ENCODE results near the gene MYO1F.
A peak's percentile ranks its signal among the peaks of the same experiment; 100 is the strongest.
"Not testable (repeated sequence)": the region's sequence is repeated elsewhere in the genome, so short reads cannot be mapped to it uniquely, and the experiment has no call there.

MYO1F gene

GRCh38 chr19:8514505-8515009, 62.7 kb downstream of the MYO1F start:
- not testable (repeated sequence) for DNase-seq

- DNase-seq = peak; percentile 98
Measured at GRCh38 chr19:8513687-8514504, 63.3 kb downstream of the MYO1F start, which contains the start of gene ZNF414. ZNF414 (minus strand) TSS chr19:8514167; CDS start chr19:8514046, 121 bp downstream.

- no peak for DNase-seq
Measured at GRCh38 chr19:8513036-8513686, 64.1 kb downstream of the MYO1F start.

- no peak for DNase-seq
Measured at GRCh38 chr19:8512115-8512967, 64.9 kb downstream of the MYO1F start.

- no peak for DNase-seq
Measured at GRCh38 chr19:8511573-8512101, 65.6 kb downstream of the MYO1F start.

GRCh38 chr19:8510589-8511115, 66.6 kb downstream of the MYO1F start:
- no peak for DNase-seq

- DNase-seq = no peak
Measured at GRCh38 chr19:8506402-8506957, 70.8 kb downstream of the MYO1F start.

- peak; percentile 61 to 68 for DNase-seq
Measured at GRCh38 chr19:8505680-8506401, 71.4 kb downstream of the MYO1F start.

- no peak for DNase-seq
Measured at GRCh38 chr19:8504919-8505318, 72.3 kb downstream of the MYO1F start.

GRCh38 chr19:8504171-8504570, 73.1 kb downstream of the MYO1F start:
- DNase-seq = no peak

- no peak for DNase-seq
Measured at GRCh38 chr19:8503510-8503909, 73.7 kb downstream of the MYO1F start.

GRCh38 chr19:8501981-8502380, 75.3 kb downstream of the MYO1F start:
- no peak for DNase-seq

- DNase-seq = no peak
Measured at GRCh38 chr19:8501516-8501915, 75.7 kb downstream of the MYO1F start.

GRCh38 chr19:8500158-8500557, 77.1 kb downstream of the MYO1F start:
- DNase-seq = no peak

GRCh38 chr19:8499048-8499833, 78.0 kb downstream of the MYO1F start:
- no peak for DNase-seq

- DNase-seq = no peak
Measured at GRCh38 chr19:8498295-8498694, 78.9 kb downstream of the MYO1F start.

- DNase-seq = no peak
Measured at GRCh38 chr19:8494158-8494557, 83.1 kb downstream of the MYO1F start.

- DNase-seq = no peak
Measured at GRCh38 chr19:8491574-8491973, 85.7 kb downstream of the MYO1F start.

GRCh38 chr19:8490873-8491272, 86.4 kb downstream of the MYO1F start:
- DNase-seq = no peak

- no peak for DNase-seq
Measured at GRCh38 chr19:8490395-8490760, 86.9 kb downstream of the MYO1F start.
